Activated CD8-positive, alpha-beta memory T cell treated with anti-CD3 and anti-CD28 coated beads for 48 hours (primary cell): ENCODE results near the gene STAM2.

Source experiments
- DNase-seq, 3 experiments: peaks; one replicate each; pipeline ENCODE4 v3.0.0-alpha.2; 2020; ENCODE audit warnings: low read depth in 2 of 3, low spot score in 2 of 3

The STAM2 gene

GRCh38 chr2:152075461-152076050, 100.0 kb downstream of the STAM2 start:
- DNase-seq = no peak

- DNase-seq = no peak
Observed at GRCh38 chr2:152072011-152072410, 103.6 kb downstream of the STAM2 start.

GRCh38 chr2:152071518-152071917, 104.0 kb downstream of the STAM2 start:
- DNase-seq = no peak

GRCh38 chr2:152071092-152071491, 104.5 kb downstream of the STAM2 start:
- DNase-seq = no peak

GRCh38 chr2:152068226-152068625, 107.3 kb downstream of the STAM2 start:
- no peak for DNase-seq

- no peak for DNase-seq
Observed at GRCh38 chr2:152067823-152068222, 107.7 kb downstream of the STAM2 start.
